T-helper 1 cell (primary cell): Measurements from ENCODE around the gene TM4SF18.

Experiments
- DNase-seq, 5 donors: peaks; one replicate each; pipeline ENCODE4 v3.0.0-alpha.2; 2012 to 2020

Gene TM4SF18

GRCh38 chr3:149324332-149324731 is 9.1 kb downstream of the TM4SF18 start:
- DNase-seq, result no peak

GRCh38 chr3:149321640-149322039 is 11.8 kb downstream of the TM4SF18 start:
- no peak for DNase-seq

GRCh38 chr3:149321136-149321535 is 12.3 kb downstream of the TM4SF18 start:
- no peak for DNase-seq

GRCh38 chr3:149319750-149320149 is 13.7 kb downstream of the TM4SF18 start:
- DNase-seq, result no peak

- DNase-seq, result no peak
These were observed 16.4 kb downstream of the TM4SF18 start for GRCh38 chr3:149317072-149317471.

GRCh38 chr3:149316437-149316836 is 17.0 kb downstream of the TM4SF18 start:
- no peak for DNase-seq

- DNase-seq, result no peak
These were observed 17.7 kb downstream of the TM4SF18 start for GRCh38 chr3:149315694-149316093.

- DNase-seq, result no peak
These were observed 18.4 kb downstream of the TM4SF18 start for GRCh38 chr3:149314807-149315578.

GRCh38 chr3:149313542-149313941 is 19.9 kb downstream of the TM4SF18 start:
- no peak for DNase-seq

GRCh38 chr3:149310796-149311534 is 22.5 kb downstream of the TM4SF18 start:
- no peak for DNase-seq

GRCh38 chr3:149307435-149307783 is 26.0 kb downstream of the TM4SF18 start:
- DNase-seq, result no peak

GRCh38 chr3:149306751-149307434 is 26.5 kb downstream of the TM4SF18 start:
- DNase-seq, result no peak

GRCh38 chr3:149305376-149305775 is 28.1 kb downstream of the TM4SF18 start:
- DNase-seq, result no peak

- peak in 1 of 5 donors; percentile 6 for DNase-seq
These were observed 33.3 kb downstream of the TM4SF18 start for GRCh38 chr3:149299938-149300801.

- no peak for DNase-seq
These were observed 36.5 kb downstream of the TM4SF18 start for GRCh38 chr3:149296972-149297371.

- no peak for DNase-seq
These were observed 40.8 kb downstream of the TM4SF18 start for GRCh38 chr3:149292666-149293065.

GRCh38 chr3:149291178-149291577 is 42.3 kb downstream of the TM4SF18 start:
- DNase-seq, result peak in 1 of 5 donors; percentile 28

- no peak for DNase-seq
These were observed 44.8 kb downstream of the TM4SF18 start for GRCh38 chr3:149288655-149289054.

GRCh38 chr3:149284034-149284433 is 49.4 kb downstream of the TM4SF18 start:
- DNase-seq, result no peak

- no peak for DNase-seq
These were observed 50.0 kb downstream of the TM4SF18 start for GRCh38 chr3:149283401-149283800.

- no peak for DNase-seq
These were observed 50.6 kb downstream of the TM4SF18 start for GRCh38 chr3:149282836-149283235.

- no peak for DNase-seq
These were observed 51.1 kb downstream of the TM4SF18 start for GRCh38 chr3:149282322-149282721.
